GM19240 (cell line): ENCODE measurements around the gene KCTD15.

Experiments used
- DNase-seq: peaks from one replicate; pipeline ENCODE4 v3.0.0; 2011; ENCODE audit warnings: low spot score; ENCODE audit not compliant: insufficient read length

KCTD15 gene

DNA sequence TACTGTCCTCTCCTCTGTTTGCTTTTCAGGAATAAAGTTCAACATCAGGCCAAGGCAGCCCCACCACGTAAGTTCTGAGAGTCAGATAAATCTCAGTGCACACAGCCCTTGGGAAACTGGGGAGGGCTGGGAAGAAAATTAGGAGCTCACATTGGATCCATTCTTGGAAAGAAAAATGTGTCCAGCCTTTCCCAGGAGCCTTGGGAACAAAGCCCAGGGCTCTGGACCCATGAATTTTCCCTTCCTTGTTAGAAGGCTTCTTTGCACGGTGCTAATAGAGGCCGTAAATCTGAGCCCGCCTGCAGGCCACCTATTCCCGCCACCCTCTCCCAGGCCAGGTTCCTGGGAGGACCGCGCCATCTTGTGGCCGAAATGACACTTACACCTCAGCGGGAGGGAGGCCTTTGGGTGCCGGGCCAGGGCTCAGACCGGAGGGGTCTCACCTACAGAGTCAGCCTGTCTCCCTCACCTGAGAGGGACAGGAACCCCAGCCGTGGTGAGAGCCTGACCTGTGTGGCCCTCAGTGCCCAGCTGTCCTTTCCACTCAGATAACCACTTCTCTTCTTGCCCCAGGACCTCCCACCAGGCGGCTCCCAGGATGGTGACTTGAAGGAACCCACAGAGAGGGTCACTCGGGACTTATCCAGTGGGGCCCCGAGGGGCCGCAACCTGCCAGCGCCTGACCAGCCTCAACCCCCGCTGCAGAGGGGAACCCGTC lies 25.1 kb upstream of the KCTD15 start:
- DNase-seq, result peak; percentile 53

DNA sequence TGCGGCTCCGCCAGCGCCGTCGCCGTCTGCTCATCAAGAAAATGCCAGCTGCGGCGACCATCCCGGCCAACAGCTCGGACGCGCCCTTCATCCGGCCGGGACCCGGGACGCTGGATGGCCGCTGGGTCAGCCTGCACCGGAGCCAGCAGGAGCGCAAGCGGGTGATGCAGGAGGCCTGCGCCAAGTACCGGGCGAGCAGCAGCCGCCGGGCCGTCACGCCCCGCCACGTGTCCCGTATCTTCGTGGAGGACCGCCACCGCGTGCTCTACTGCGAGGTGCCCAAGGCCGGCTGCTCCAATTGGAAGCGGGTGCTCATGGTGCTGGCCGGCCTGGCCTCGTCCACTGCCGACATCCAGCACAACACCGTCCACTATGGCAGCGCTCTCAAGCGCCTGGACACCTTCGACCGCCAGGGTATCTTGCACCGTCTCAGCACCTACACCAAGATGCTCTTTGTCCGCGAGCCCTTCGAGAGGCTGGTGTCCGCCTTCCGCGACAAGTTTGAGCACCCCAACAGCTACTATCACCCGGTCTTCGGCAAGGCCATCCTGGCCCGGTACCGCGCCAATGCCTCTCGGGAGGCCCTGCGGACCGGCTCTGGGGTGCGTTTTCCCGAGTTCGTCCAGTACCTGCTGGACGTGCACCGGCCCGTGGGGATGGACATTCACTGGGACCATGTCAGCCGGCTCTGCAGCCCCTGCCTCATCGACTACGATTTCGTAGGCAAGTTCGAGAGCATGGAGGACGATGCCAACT lies 24.4 kb upstream of the KCTD15 start:
- no peak for DNase-seq

DNA sequence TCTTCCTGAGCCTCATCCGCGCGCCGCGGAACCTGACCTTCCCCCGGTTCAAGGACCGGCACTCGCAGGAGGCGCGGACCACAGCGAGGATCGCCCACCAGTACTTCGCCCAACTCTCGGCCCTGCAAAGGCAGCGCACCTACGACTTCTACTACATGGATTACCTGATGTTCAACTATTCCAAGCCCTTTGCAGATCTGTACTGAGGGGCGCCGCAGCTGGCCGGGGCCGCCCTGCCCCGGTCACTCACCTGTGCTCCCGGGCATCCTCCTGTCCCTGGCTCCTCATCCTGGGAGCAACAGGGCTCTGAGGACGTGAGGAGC lies 23.9 kb upstream of the KCTD15 start:
- no peak for DNase-seq

DNA sequence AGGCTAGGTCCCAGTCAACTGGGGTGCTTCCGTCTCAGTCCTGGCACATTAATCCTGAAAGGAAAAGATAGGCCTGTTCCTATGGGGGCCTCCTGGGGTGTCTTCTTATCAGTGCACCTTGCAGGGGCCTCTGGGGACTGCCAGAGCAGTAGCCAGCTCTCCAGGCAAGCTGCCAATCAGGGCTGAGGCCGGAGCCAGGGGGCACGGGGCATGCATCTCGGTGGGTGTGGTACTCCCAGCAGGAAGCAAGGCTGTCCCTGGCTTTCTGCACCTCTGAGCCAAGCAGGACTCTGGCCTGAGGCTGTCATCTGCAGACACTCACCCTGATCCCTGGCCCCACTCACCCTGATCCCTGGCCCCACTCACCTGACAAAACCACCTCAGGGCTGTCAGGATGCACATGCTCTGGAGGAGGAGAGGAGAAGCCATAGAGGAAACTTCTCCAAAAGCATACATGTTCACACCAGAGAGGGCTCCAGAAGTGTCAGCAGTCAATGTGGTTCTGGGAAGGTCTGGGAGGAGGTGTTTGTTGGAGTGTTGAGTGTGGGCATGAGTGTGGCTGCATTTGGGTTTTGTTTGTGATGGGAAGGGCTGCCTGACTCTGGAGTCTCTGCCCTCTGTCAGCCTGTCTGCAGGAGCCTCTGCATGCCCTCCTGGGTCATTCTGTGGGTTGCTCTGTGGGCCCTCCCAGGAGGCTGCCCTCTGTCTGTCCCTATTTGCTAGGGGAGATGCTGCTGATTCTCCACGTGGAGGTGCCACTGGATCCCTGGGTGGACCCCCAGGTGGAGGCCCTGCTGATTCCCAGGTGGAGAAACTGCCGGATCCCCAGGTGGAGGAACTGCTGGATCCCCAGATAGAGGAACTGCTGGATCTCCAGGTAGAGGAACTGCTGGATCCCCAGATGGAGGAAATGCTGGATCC lies 22.7 kb upstream of the KCTD15 start:
- no peak for DNase-seq

DNA sequence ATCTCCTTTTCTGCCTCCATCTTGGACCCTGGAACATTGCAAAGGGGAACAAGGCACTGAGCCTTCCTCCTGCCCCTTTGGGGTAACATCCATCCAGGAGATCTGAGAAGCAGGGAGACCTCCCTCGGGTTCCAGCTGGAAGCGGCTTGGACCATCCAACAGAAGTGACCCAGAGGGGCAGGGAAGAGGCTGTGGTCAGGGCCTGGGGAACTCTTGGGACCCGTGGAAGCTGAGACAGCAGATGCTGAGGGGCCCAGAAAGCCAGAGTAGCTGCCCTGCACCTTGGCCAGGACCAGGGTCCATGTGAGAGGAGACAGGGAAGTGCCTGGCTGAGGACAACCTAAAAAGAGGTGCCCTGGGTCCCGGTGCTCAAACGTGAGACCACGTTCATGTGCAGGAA lies 21.9 kb upstream of the KCTD15 start:
- no peak for DNase-seq

DNA sequence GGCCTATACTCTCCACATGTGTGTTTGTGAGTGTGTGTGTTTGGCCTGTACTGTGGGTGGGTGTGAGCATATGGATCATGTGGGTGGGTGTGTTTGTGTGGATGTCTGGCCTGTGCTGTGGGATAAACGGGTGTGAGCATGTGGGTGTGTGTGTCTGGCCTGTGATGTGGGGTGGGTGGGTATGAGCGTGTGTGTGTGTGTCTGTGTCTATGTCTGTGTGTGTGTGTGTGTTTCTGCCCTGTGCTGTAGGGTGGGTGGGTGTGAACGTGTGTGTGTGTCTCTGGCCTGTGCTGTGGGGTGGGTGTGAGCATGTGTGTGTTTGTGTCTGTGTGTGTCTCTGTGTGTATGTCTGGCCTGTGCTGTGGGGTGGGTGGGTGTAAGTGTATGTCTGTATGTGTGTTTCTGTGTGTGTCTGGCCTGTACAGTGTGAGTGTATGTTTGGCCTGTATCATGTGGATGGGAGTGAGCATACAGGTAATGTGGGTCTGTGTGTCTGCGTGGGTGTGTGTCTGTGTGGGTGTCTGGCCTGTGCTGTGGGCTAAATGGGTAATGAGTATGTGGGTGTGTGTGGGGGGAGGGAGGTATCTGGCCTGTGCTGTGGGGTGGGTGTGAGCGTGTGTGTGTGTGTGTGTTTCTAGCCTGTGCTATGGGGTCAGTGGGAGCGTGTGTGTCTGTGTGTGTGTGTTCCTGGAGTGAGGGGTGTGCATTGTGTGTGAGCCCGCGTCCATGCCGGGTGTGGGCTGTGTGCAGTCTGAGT lies 20.8 kb upstream of the KCTD15 start:
- no peak for DNase-seq

DNA sequence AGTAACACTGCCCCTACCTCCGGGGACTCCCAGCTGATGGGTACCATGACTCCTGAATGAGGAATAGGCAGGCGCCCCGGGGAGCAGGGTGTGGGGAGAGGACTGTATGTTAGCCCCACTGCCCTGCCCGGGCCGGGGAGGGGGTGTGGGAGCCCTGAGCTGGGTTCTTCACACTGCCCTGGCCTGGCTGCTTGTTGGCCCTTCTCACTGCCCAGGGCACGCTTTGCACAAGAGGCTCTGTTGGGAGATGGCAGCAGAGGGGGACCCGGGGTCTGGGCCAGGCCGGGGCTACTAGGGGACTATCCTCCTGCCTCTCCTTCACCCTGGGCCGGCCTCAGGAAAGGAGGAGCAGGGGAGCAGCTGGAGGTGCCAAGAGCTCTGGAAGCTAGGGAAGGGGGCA lies 19.3 kb upstream of the KCTD15 start:
- no peak for DNase-seq

DNA sequence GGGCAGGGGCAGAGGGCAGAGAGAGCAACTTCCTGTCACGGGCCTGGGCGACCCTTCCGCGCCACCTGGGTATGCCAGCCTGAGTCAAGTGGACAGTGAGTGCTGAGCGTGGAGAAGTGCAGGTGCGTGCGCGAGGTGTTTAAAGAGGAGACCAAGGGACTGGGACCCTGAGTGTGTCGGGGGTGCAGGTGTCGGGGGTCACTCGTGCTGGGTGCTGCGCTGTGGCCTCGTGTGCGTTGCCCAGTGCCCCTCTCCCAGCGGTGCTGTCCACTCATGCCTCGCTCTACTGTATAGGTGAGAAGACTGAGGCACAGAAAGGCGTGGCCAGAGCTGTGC lies 18.9 kb upstream of the KCTD15 start:
- no peak for DNase-seq

DNA sequence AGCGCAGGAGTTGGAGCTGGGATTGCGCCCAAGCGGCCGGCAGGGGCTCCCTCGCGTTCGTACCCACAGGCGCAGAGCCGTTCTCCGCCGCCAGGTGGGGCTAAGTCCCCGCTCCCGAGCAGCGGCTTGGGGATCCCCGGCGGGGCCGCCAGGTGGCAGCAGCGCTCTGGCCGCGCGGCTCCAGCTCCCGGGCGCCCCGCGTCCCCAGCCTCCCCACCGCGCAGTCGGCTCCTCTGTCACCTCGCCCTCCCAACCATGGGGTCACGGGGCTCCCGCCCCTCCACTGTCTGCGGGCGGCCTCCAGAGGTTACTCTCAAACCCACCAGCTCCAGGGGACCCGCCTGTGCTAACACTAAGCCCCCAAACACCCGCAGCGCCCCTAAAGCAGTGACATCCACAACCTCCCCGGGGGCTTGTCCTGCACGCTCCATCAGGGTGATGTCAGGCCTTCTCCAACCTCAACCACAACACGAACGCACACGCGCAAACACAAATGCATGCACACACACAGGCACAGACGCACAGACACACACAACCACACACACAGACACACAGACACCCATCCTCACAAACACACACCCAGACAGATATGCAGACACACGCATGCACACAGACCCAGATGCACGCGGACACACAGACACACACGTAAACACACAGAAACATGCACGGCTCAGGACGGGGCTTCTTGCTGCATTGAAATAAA lies 18.4 kb upstream of the KCTD15 start:
- DNase-seq, result peak; percentile 88

DNA sequence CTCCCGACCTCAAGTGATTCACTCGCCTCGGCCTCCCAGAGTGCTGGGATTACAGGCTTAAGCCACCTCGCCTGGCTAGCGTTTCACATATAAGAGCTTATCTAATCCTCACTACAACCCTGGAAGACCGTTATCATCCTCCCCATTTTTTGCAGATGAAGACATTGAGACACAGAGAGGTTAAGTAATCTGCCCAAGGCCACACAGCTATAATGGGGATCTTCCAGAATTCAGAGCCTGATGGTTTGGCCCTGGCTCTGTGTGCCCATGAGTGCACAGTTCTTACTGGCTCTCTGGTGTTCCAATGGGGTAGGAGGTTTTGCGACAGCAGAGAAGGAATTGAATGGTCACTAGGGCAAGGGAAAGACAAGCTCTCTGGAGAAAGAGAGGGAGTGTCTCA lies 16.8 kb upstream of the KCTD15 start:
- no peak for DNase-seq

DNA sequence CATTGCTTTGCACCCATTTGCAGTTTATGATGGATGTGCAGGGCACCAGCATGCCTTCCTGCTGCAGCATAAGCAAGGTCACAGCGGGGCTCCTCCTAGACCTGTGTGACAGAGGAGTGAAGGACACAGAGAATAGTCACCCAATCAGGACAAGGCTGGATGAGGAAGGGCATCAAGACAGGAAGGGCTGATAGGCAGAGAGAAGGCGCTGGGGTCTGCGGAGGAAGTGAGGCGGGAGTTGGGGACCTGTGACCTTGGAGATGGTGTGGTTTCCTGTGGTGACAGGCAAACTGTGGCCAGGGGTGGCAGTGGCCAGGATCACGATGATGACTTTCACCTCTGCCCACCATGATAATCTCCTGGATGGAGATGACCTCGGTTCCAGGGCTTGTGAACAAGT lies 16.4 kb upstream of the KCTD15 start:
- DNase-seq, result no peak

DNA sequence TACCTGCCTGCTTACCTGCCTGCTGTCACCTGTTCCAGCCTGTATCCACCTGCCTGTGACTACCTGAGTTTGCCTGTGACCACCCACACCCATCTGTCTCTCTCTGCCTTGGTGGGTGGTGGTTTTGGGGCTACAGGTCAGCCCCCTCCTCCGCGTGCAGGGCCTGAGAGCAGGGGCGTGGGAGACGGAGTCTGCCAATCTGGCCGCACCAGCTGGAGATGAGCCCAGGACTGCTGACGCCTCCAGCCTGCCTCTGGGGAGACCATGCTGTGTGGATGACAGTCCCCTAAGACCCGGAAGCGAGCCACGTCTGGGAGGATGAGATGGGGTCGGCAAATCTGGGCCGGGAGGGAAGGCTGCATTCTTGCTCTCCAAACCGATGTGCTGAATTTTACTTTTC lies 15.9 kb upstream of the KCTD15 start:
- no peak for DNase-seq

DNA sequence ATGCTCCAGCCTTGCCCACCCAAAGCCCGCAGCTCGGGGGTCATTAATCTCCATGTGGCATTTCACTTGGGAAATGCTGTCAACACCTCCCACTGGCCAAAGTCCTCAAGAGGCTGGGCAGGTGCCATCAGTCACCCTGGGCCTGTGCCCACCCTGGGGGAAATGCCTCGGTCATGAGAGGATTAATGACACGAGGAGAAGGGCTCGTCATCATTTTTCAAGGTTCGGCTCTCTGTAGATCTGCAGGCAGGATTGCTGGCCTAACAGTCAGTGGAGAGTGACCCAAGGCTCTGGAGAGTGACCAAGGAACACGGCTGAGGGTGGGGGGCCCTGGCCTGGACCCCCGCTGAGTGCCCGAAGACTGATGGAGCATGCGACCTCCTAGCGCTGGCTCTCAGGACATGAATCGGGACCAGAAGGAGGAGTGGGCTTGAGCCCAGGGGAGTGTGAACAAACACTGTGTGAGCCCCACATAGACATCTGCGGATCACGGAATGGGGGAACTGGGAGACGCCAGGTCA lies 15.2 kb upstream of the KCTD15 start:
- no peak for DNase-seq

DNA sequence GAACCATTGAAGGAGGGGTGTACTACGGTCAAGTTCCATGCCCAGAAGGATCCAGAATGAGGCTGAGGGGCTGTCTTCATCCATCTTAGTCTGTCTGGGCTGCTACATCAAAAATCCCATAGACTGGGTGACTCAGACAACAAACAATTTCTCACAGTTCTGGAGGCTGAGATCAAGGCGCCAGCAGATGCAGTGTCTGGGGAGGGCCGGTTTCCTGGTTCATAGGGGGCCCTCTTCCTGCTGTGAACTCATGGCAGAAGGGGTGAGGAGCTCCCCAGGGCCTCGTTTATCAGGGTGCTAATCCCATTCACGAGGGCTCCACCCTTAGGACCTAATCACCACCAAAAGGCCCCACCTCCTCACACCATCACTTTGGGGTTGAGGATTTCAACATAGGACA lies 14.7 kb upstream of the KCTD15 start:
- DNase-seq, result no peak

DNA sequence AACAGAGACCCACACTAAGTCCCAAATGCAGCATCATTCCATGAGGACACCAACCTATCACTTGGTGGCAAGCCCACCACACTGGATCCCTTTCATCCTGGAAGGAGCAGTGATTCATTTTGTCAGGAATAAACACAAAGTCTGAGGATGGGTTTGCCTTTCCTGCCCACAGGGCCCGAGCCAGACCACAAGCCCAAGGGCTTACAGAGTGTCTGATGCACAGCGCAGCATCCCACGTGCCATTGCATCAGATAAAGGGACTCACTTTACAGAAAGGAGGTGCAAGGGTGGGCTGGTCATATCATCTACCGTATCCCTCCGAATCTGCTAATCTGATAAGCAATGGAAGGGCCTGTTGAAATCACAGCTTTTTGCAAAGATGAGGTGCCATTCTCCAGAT lies 12.2 kb upstream of the KCTD15 start:
- DNase-seq, result no peak

DNA sequence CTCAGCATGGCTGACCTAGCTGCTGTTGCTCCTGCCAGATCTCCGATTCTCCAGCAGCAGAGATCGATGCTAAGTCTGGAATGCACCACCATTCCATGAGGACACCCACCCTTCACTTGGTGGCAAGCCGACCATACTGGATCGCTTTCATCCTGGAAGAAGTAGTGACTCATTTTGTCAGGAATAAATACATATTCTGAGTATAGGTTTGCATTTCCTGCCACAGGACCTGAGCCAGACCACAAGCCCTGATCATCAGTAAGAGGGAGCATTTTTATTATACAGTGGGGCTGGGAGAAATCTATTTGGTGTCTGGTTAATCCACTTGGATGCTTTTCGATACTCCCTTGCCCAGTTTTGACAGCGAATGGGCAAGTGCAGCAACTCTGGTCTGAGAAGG lies 10.9 kb upstream of the KCTD15 start:
- DNase-seq, result no peak

DNA sequence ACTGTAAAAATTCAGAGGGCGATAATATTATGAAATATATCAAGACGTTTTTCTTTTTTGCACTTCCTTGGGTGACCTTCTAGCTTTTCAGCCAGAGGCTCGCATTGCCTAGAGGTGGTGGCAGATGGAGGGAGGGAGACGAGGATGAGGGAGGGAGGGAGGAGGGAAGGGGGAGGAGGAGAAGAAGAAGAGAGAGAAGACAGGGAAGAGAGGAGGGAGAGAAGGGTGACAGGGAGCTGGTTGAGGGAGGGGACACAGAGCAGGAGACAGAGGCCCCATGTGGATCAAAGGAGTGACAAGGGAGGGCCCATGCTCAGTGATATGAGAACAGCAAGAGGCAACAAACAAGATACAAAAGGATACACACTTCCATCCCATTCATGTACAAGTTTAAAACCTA lies 8.0 kb upstream of the KCTD15 start:
- no peak for DNase-seq

DNA sequence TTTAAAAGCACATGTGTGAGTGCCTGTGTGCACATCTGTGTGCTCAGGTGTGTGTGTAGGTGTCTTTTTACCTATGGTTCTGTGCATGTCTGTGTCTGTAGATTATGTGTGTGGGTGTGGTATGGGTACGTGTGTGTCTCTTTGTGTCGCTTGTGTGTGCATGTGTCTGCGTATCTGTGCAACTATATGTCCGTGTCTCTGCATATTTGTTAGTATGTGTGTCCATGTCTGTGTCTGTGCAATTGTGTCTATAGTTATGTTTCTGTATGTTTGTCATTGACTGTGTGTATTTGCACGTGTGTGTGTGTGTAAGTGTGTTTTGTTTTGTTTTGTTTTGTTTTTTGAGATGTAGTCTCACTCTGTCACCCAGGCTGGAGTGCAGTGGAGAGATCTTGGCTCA lies 7.3 kb upstream of the KCTD15 start:
- DNase-seq, result no peak

DNA sequence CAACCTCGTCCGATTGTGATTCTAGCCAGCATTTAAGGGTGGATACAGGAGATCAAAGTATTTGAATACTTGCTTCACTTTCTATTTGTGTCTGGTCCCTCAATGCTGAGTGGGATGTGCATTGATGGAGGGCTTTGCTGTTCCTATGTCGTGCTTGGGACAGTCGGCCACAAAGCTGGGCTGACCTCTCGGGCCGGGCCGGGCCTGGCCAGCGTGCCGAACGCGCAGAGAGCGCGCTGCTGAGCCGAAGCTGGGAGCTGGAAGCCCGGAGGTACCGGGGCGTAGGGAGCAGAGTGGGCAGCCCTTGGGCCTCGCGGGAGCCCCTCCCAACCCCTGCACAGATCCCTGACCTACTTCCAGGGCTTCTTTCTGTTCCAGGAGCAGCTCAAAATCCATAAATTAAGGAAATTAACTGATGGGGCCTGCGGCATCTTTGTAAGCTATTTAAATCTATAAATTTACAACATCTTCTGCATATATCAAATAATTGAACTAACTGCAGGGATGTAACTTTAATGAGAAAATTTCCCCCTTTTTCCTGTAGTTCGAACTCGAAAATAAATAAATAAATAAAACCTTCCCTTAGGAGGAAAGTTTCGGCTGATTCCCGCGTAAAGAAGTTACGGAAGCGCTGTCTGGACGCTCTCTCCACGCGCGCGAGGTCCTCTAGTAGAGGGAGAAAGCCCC lies 1.8 kb upstream of the KCTD15 start:
- no peak for DNase-seq
